SU-DHL-6 (cell line): Measurements from ENCODE around the gene NCR3LG1.

ENCODE experiments used
- CTCF ChIP-seq: fragments of 200-600 bp; sonication (generic); IDR thresholded peaks from one replicate; pipeline ENCODE4 v1.5.1; 2017; ENCODE audit warnings: antibody characterized with exemption, mild to moderate bottlenecking, low read length, moderate library complexity; ENCODE audit not compliant: insufficient read depth, poor library complexity, severe bottlenecking
- EZH2phosphoT487 ChIP-seq: fragments of 200-600 bp; sonication (generic), shearing (Covaris generic); conservative IDR thresholded peaks from 2 replicates; pipeline ENCODE4 v1.6.1; 2018; ENCODE audit warnings: mild to moderate bottlenecking, antibody characterized with exemption, low read length, moderate library complexity, mixed read lengths

GRCh38 chr11:17394743-17395390 lies 43.3 kb downstream of the NCR3LG1 start:
- TF ChIP-seq CTCF (no peak), EZH2phosphoT487 (no peak)
